H1 (cell line): Measurements from ENCODE around the gene GPATCH4. TPM values are rescaled to one million over a fixed set of nuclear protein-coding genes. Genes with fewer than 3 reads are reported as not detected.

Experiments used
- POLR2AphosphoS5 ChIP-seq: IDR thresholded peaks from 2 replicates; pipeline ENCODE4 v1.6.1; 2011; ENCODE audit warnings: low read depth, low read length
- polyA plus RNA-seq, 7 experiments: library from polyadenylated mRNA; depleted of rRNA in 3 of 7; stranded (reverse) in 5 of 7; unstranded in 2 of 7; fragments of >200 nt in 5 of 7; fragments of 200-250 nt in 2 of 7; gene quantifications; 1 replicate in 5 of 7; 2 replicates in 1 of 7; 4 replicates in 1 of 7; pipeline versions ENCODE4 v1.2.1 to v1.2.3, GENCODE V29; 2011 to 2013; ENCODE audit warnings: missing spikeins in 2 of 7, mixed read lengths in 2 of 7
- total RNA-seq: library from RNA; stranded (reverse); fragmentation: NEBNext Ultra II Directional; extraction: Animal tissue kit (Norgen Biotek cat#: 25700); gene quantifications from 2 replicates; pipeline ENCODE4 v1.2.1, GENCODE V29; 2021

Gene GPATCH4
- total and polyA plus RNA-seq, 2 of the 8 experiments (the other 6 are each of a cell fraction or from before 2014, with no cell fraction given) = 20.5 to 47.9 TPM

GRCh38 chr1:156645666-156646065 is 44.4 kb upstream of the GPATCH4 start (continued):
- no peak for TF ChIP-seq POLR2AphosphoS5
